ENCODE results near the gene SPRY4.

DNA sequence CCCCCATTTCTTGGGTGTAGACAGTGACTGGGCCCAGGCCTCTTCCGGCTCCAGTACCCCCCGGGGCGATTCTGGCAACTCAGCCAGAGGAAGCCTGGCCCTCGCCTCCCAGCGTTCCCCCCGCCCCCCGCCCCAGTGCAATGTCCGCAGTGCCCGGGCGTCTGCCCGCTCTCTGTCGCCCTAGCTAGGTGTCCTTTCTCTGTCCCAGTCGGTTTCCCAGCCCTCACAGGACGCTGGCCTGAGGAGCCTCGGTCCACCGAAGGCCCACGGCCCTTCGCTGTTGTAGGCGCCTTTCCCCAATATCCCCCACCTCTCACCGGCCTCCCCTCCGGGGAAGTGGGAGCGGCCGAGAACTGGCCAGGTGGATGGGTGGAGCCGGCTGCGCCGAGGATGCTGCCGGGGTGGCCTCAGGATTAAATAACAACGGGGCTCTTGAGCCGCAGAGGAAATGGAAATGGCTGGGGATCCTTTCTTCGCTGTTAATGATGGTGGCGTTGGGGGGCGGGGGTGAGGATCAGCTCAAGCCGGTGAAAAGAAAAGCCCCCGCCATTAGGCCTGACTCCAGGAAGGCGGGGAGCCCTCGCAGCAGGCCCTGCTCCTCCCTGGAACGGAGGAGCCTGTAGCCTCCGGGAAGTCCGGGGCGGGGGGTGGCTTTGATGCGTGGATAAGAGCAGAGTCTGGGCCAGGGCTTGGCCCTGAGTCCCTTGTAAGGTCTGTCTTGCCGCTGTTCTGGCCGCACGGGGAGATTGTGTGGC, 1.1 kb upstream of the SPRY4 start:
- TF ChIP-seq, protein P1, sequence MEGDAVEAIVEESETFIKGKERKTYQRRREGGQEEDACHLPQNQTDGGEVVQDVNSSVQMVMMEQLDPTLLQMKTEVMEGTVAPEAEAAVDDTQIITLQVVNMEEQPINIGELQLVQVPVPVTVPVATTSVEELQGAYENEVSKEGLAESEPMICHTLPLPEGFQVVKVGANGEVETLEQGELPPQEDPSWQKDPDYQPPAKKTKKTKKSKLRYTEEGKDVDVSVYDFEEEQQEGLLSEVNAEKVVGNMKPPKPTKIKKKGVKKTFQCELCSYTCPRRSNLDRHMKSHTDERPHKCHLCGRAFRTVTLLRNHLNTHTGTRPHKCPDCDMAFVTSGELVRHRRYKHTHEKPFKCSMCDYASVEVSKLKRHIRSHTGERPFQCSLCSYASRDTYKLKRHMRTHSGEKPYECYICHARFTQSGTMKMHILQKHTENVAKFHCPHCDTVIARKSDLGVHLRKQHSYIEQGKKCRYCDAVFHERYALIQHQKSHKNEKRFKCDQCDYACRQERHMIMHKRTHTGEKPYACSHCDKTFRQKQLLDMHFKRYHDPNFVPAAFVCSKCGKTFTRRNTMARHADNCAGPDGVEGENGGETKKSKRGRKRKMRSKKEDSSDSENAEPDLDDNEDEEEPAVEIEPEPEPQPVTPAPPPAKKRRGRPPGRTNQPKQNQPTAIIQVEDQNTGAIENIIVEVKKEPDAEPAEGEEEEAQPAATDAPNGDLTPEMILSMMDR (IDR thresholded peaks at IDR 0.05) = no peak
- no peak for TF ChIP-seq POLR2A (IDR thresholded peaks at IDR 0.05)

Data from adrenal gland (tissue), 5 donors.